ENCODE measurements around the gene TAF5L. TPM values are rescaled to one million over a fixed set of nuclear protein-coding genes. Genes with fewer than 3 reads are reported as not detected.

Gene TAF5L
- total and polyA plus RNA-seq, 2 of the 8 experiments (the other 6 are each of a cell fraction or from before 2014, with no cell fraction given) = 17.7 to 23.3 TPM

DNA sequence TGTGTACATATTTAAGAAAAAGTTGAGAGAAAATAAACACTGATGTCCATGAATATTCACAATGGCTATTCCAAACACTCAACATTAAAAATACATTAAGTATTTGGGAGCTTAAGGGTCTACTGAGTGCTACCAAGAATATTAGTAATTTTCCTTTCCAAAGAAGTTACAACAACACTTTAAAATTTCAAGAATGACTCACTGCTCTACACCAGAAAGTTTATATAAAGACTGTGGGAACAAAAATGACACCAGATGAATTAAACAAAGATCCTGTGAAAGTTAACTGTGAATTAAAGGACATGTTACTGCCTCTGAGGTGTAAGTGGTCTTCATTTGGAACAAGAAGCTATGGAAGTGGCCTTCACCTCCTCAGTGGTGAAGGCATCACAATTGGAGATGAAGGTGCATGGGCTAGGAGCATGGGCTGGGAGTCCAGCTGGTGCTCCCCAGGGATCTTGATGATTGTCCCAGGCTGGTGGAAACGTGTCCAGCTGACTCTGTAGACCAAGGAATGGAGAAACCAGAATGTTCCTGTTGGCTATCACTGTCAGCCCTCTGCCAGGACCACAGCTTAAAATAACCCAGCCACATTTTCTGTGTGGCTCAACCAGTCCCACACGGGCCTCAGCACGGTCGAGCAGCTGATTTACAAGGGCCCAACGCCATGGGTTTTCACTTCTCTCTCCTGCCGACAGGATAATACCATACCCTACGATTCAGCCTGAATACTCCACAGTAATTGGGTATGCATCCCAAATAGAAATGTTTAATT lies 28.8 kb downstream of the TAF5L start:
- no peak overlapping the region for H2AK5ac ChIP-seq (ENCODE audit: low read depth, low read length)
- no peak overlapping the region for H4K8ac ChIP-seq (ENCODE audit: extremely low read depth, insufficient read depth, low read length)
- FAIRE-seq (no peak), DNase-seq (ENCODE audit: low read depth in 1 of 2, low spot score in 2 of 2) (no peak)
- peaks cover 0 to 5% of the 10 kb centered on the region in 2 experiments for H4K20me1 ChIP-seq (replicated peaks in 1 of 2; ENCODE audit: control insufficient read depth in 1 of 2, insufficient read depth in 2 of 2, low read length in 2 of 2)
- no peak overlapping the region for H3K4me2 ChIP-seq (ENCODE audit: insufficient read depth in 1 of 2, low read depth in 2 of 2, low read length in 2 of 2)
- ChIA-PET POLR2A (ENCODE audit: partially characterized antibody) (interaction anchor here (1.0 kb wide), 1 partner anchor 9 kb away, joined by 3 read pairs; no protein-coding TSS in a partner anchor), CTCF (ENCODE audit: partially characterized antibody) (interaction anchor here (1.3 to 1.8 kb wide), 2 partner anchors 10 to 14 kb away, joined by 4 read pairs; no protein-coding TSS in a partner anchor)
- H3K23ac ChIP-seq (ENCODE audit: insufficient read length) = no peak overlapping the region
- no peak overlapping the region for H2BK5ac ChIP-seq (ENCODE audit: low read depth, low read length)
- peaks cover 4 to 19% (median 13%) of the 10 kb centered on the region in 4 experiments; a peak in 7 of 8 replicates for H3K36me3 ChIP-seq (ENCODE audit: control insufficient read depth in 2 of 4, insufficient read depth in 4 of 4, low read length in 3 of 4)
- H2BK120ac ChIP-seq (replicated peaks; ENCODE audit: low read depth, low read length) = no peak overlapping the region
- no peak overlapping the region for H2BK20ac ChIP-seq (ENCODE audit: low read length)
- 0 out of 4 replicates have a peak, but pooled peaks cover 0 to 3% of the 10 kb centered on the region in 2 experiments for H3K79me2 ChIP-seq (ENCODE audit: control insufficient read depth in 1 of 2, insufficient read depth in 2 of 2, low read length in 2 of 2)
- H3K27me3 ChIP-seq (replicated peaks in 1 of 4; ENCODE audit: control insufficient read depth in 3 of 4, extremely low read depth in 1 of 4, insufficient read depth in 3 of 4, low read length in 3 of 4) = no peaks in the 10 kb centered on the region
- H3K4ac ChIP-seq (replicated peaks; ENCODE audit: insufficient read length, low read depth, low read length) = no peak overlapping the region
- H4K5ac ChIP-seq (ENCODE audit: insufficient read length, low read depth, low read length) = no peak overlapping the region
- no peak overlapping the region for H3K56ac ChIP-seq (replicated peaks; ENCODE audit: insufficient read length, low read depth, low read length)
- H3K4me1 ChIP-seq (replicated peaks in 1 of 4; ENCODE audit: control insufficient read depth in 3 of 4, insufficient read depth in 4 of 4, low read length in 3 of 4) = peaks cover 0 to 3% (median 2%) of the 10 kb centered on the region in 4 experiments; a peak in 1 of 7 replicates
- H3K79me1 ChIP-seq (ENCODE audit: low read depth, low read length) = no peaks in the 10 kb centered on the region; the same call in 1 of the 2 replicates
- H2AFZ ChIP-seq (ENCODE audit: low read length) = no peak overlapping the region
- no peak overlapping the region for H4K91ac ChIP-seq (replicated peaks; ENCODE audit: insufficient read length, low read length)
- no peak overlapping the region for H2BK15ac ChIP-seq (ENCODE audit: low read length)
- H3K18ac ChIP-seq (ENCODE audit: extremely low read depth, low read length) = no peak overlapping the region
- H2BK12ac ChIP-seq (ENCODE audit: low read depth, low read length) = no peak overlapping the region
- WGBS, 2 experiments (ENCODE audit: extremely low coverage in 1 of 2, insufficient coverage in 1 of 2, insufficient read length in 1 of 2, insufficient replicate concordance in 2 of 2, low coverage in 1 of 2, low lambda C conversion rate in 2 of 2, missing lambda C conversion rate in 1 of 2) = 91% methylated on average over 7 of the region's 7 CpGs; no CpG with 5 or more reads in 1 of the 2 experiments
- H3K9me3 ChIP-seq (ENCODE audit: insufficient read depth in 2 of 2, low read depth in 1 of 2, low read length in 1 of 2) = no peaks in the 10 kb centered on the region
- no peak overlapping the region for H3K27ac ChIP-seq (ENCODE audit: low read depth, low read length)
- no peaks in the 10 kb centered on the region for H3K23me2 ChIP-seq (ENCODE audit: low read depth, low read length)
- H3K9ac ChIP-seq (replicated peaks in 1 of 4; ENCODE audit: extremely low read depth in 1 of 4, low read depth in 3 of 4, low read length in 3 of 4) = no peak overlapping the region
- no peak overlapping the region for H3K14ac ChIP-seq (ENCODE audit: insufficient read length)
- H3K4me3 ChIP-seq (ENCODE audit: extremely low read depth in 1 of 4, insufficient read depth in 2 of 4, low read depth in 3 of 4, low read length in 4 of 4) = no peak overlapping the region
- TF ChIP-seq POLR2A (IDR thresholded peaks at IDR 0.05; ENCODE audit: control extremely low read depth in 1 of 2, low read depth in 2 of 2, low read length in 2 of 2) (no peak), TEAD4 (IDR thresholded peaks at IDR 0.05; ENCODE audit: low read depth, low read length) (no peak), RNF2 (IDR thresholded peaks at IDR 0.05; ENCODE audit: borderline replicate concordance, low read depth, low read length, missing control alignments, poor library complexity, severe bottlenecking) (no peak), RBBP5 (IDR thresholded peaks at IDR 0.05; ENCODE audit: borderline replicate concordance, low read depth, low read length) (no peak), CHD1 (IDR thresholded peaks at IDR 0.05; ENCODE audit: low read depth, low read length) (no peak), SP4 (IDR thresholded peaks at IDR 0.05; ENCODE audit: low read length) (no peak), POU5F1 (IDR thresholded peaks at IDR 0.05; ENCODE audit: low read depth, low read length) (no peak), MAFK (IDR thresholded peaks at IDR 0.05; ENCODE audit: low read depth, low read length) (no peak), BACH1 (IDR thresholded peaks at IDR 0.05; ENCODE audit: low read length) (no peak), JUN (IDR thresholded peaks at IDR 0.05; ENCODE audit: low read depth, low read length) (no peak), SRF (IDR thresholded peaks at IDR 0.05; ENCODE audit: low read depth, low read length) (no peak)
- TF ChIP-seq, protein P1, sequence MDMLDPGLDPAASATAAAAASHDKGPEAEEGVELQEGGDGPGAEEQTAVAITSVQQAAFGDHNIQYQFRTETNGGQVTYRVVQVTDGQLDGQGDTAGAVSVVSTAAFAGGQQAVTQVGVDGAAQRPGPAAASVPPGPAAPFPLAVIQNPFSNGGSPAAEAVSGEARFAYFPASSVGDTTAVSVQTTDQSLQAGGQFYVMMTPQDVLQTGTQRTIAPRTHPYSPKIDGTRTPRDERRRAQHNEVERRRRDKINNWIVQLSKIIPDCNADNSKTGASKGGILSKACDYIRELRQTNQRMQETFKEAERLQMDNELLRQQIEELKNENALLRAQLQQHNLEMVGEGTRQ (IDR thresholded peaks at IDR 0.05; ENCODE audit: low read length) = no peak
